Stimulated activated CD8-positive, alpha-beta memory T cell treated with anti-CD3 and anti-CD28 coated beads, Interleukin-15, amount 100 ng/mL, for 48 hours (primary cell): ENCODE results near the gene PCDHGA9.
"Not testable (repeated sequence)": the region's sequence is repeated elsewhere in the genome, so short reads cannot be mapped to it uniquely, and the experiment has no call there.

ENCODE experiments used
- DNase-seq, 2 donors: peaks; one replicate each; pipeline ENCODE4 v3.0.0-alpha.2; 2020; ENCODE audit warnings: low read depth in 2 of 2

The PCDHGA9 gene

DNA sequence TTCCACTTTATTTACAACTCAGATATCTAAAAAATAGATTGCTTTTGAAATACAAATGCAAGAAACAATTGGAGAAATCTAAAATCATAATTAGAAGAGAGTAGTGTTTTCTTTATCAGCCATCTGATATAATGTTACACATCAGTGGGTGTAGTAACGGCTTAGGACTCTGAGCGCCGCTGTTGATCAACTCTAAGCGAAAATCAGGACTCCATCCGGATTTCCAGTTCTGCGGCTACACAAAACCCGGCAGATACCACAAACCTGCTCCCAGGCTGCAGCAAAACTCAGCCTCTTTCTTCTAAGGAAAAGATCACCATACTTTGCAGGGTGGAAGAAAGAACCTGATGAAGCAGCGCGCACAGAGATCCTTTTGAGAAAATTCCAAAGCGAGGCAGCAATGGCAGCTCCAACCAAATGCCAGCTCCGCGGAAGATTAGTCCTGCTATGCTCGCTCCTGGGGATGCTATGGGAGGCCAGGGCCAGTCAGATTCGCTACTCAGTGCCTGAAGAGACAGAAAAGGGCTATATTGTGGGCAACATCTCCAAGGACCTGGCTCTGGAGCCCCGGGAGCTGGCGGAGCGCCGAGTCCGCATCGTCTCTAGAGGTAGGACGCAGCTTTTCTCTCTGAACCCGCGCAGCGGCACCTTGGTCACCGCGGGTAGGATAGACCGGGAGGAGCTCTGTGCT, at the start of gene PCDHGA9:
TSS of gene PCDHGA9 (plus strand) at position 226 of the 691 bp plus-strand sequence. CDS start at position 401, 175 bp downstream.
- DNase-seq = no peak

DNA sequence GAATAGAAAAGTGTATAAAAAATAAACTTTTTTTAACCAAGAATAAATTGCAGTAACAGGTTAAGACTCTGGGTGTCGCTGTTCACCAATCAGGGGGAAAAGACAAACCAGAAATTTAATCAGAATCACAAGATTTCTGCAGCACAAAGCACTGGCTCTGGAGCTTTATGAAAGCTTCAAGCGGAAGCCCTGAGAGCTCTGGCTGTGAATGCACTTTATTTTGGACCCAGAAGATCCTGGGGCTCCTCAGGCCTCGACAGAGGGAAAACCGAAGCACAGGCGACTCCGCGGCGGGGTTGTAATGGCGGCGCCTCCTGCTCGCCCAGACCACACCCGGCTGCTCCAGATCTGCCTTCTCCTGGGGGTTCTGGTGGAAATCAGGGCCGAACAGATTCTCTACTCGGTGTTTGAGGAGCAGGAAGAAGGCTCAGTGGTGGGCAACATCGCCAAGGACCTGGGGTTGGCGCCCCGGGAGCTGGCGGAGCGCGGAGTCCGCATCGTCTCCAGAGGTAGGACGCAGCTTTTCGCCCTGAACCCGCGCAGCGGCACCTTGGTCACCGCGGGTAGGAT, 47.6 kb upstream of the PCDHGA9 start, which contains the start of gene PCDHGA4:
TSS of gene PCDHGA4 (plus strand) at position 122 of the 570 bp plus-strand sequence. CDS start at position 209, 87 bp downstream.
- DNase-seq = no peak

DNA sequence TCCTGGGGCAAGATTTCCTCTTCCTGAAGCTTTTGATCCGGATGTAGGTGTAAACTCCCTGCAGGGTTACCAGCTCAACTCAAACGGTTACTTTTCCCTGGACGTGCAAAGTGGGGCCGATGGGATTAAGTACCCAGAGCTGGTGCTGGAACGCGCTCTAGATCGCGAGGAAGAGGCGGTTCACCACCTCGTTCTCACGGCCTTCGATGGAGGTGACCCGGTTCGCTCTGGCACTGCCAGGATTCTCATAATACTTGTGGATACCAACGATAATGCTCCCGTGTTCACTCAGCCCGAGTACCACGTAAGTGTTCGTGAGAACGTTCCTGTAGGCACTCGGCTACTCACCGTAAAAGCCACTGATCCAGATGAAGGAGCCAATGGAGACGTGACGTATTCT, 46.9 kb upstream of the PCDHGA9 start:
- no peak for DNase-seq

- no peak for DNase-seq
Measured at GRCh38 chr5:141356133-141356532, 46.4 kb upstream of the PCDHGA9 start.

- no peak for DNase-seq
Measured at GRCh38 chr5:141356950-141357349, 45.6 kb upstream of the PCDHGA9 start.

DNA sequence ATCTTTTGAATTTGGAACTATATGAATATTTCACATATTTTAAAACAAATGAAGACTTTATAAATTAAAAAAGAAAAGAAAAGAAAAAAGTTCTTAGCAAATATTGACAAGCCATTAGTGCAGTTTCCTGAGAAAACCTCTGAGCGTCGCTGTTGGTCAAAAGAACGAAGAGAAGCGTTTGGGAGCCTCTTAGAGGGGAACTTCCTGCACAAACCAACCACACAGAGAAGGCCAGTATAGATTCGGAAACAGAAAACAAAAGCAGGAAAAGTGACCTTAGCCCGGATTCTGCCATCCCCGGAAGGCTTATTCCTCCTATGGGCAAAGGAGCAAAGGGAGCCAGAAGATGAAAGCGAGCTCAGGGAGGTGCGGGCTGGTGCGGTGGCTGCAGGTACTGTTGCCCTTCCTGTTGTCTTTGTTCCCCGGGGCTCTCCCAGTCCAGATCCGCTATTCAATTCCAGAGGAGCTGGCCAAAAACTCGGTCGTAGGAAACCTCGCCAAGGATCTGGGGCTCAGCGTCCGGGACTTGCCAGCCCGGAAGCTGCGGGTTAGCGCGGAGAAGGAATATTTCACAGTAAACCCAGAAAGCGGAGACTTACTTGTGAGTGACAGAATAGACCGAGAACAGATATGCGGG, 42.7 kb upstream of the PCDHGA9 start, which contains the start of gene PCDHGB2:
TSS of gene PCDHGB2 (plus strand) at position 205 of the 637 bp plus-strand sequence. CDS start at position 347, 142 bp downstream.
- DNase-seq = no peak

DNA sequence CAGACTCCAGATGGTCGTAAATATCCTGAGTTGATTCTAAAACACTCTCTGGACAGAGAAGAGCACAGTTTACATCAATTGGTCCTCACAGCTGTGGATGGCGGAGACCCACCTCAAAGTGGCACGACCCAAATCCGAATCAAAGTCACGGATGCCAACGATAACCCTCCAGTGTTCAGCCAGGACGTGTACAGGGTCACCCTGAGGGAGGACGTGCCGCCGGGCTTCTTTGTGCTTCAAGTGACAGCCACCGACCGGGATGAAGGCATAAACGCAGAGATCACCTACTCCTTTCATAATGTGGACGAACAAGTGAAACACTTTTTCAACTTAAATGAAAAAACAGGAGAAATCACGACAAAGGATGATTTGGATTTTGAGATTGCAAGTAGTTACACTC, 41.9 kb upstream of the PCDHGA9 start:
- no peak for DNase-seq

DNA sequence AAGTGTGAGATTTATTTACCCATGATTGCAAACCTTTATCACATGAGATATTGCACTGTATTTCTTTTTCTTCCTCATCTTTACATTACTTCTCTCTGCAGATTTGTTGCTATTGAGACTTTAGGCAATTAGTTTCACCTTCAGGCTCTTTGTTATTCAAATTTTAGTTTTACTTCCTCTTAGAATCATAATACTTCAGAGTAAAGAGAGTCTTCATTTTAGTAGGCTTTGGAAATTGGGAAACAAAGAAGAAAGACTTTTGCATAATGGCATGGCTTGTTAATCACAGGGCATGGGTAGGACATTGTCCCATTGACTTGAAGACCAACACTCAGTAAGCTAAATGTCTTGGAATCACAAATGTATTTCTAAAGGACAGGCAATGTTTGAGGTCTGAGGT, 39.9 kb upstream of the PCDHGA9 start:
- no peak for DNase-seq

DNA sequence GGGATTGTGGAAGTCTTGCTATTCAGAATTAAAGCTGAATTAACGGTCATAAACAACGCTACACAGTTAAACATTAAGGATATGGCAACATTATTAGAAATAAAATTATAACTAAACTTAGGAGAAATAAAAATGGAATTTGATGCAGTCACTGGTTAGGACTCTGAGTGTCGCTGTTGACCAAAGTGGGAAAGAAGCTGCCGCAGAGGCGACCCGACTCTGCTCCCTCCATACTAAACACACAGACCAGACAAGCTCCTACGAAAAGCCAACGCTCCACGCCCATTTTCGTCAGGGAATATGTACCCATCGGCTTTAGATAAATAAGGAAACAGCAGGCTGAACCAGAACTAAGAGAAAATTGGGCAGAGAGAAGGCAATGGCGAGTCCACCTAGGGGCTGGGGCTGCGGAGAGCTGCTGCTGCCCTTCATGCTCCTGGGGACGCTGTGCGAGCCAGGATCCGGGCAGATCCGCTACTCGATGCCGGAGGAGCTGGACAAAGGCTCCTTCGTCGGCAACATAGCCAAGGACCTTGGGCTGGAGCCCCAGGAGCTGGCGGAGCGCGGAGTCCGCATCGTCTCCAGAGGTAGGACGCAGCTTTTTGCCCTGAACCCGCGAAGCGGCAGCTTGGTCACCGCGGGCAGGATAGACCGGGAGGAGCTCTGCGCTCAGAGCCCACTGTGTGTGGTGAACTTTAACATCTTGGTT, 38.5 kb upstream of the PCDHGA9 start, which contains the start of gene PCDHGA5:
TSS of gene PCDHGA5 (plus strand) at position 211 of the 709 bp plus-strand sequence. CDS start at position 380, 169 bp downstream.
- no peak for DNase-seq

- no peak for DNase-seq
Measured at GRCh38 chr5:141366016-141366896, 36.3 kb upstream of the PCDHGA9 start.

GRCh38 chr5:141369994-141370848, 32.4 kb upstream of the PCDHGA9 start, which contains the start of gene PCDHGB3:
Gene PCDHGB3 (plus strand): TSS chr5:141370242. CDS start chr5:141370395, 153 bp downstream.
- DNase-seq = no peak

DNA sequence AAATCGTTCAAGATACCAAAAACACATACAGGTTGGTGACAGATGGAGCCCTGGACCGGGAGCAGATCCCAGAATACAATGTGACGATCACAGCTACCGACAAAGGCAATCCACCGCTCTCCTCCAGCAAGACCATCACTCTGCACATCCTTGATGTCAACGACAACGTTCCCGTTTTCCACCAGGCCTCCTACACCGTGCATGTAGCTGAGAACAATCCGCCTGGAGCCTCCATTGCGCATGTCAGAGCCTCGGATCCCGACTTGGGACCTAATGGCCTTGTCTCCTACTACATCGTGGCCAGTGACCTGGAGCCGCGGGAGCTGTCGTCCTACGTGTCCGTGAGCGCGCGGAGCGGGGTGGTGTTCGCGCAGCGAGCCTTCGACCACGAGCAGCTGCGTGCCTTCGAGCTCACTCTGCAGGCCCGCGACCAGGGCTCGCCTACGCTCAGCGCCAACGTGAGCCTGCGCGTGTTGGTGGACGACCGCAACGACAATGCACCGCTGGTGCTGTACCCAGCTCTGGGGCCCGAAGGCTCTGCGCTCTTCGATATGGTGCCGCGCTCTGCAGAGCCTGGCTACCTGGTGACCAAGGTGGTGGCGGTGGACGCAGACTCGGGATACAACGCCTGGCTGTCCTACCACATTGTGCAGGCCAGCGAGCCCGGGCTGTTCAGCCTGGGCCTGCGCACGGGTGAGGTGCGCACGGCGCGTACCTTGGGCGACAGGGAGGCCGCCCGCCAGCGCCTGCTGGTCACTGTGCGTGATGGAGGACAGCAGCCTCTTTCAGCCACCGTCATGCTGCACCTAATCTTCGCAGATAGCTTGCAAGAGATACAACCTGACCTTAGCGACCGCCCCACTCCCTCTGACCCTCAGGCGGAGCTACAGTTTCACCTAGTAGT, 30.8 kb upstream of the PCDHGA9 start:
- no peak for DNase-seq

DNA sequence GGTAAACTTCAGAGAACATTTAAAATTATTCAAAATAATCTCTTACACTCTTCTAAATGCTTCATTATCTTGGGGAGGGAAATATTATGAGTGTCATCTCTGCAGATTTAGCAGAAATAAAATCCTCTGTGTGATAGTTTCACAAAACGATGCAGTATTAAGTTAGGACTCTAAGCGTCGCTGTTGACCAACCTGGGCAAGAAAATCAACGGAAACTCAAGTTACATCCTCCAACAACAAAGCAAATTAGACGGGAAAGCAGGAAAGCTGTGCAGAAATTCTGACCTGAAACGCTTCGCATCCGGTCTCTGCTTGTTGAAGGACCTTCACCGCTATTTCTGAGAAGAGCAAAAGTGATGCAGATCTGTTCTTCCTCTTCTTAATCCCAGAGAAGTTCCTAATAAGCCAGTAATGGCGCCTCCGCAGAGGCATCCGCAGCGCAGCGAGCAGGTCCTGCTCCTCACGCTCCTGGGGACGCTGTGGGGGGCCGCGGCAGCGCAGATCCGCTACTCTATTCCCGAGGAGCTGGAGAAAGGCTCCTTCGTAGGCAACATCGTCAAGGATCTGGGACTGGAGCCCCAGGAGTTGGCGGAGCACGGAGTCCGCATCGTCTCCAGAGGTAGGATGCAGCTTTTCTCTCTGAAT, 28.8 kb upstream of the PCDHGA9 start, which contains the start of gene PCDHGA6:
TSS of gene PCDHGA6 (plus strand) at position 219 of the 645 bp plus-strand sequence. CDS start at position 412, 193 bp downstream.
- DNase-seq = no peak

- no peak for DNase-seq
Measured at GRCh38 chr5:141374627-141375026, 28.0 kb upstream of the PCDHGA9 start.

- not testable (repeated sequence) for DNase-seq
Measured at GRCh38 chr5:141375444-141376155, 27.0 kb upstream of the PCDHGA9 start.

GRCh38 chr5:141382469-141383294, 19.9 kb upstream of the PCDHGA9 start, which contains the start of gene PCDHGA7:
Gene PCDHGA7 (plus strand): TSS chr5:141382742. CDS start chr5:141382900, 158 bp downstream.
- DNase-seq = no peak
